Measurements from ENCODE around the gene RXRB.

Gene RXRB

DNA sequence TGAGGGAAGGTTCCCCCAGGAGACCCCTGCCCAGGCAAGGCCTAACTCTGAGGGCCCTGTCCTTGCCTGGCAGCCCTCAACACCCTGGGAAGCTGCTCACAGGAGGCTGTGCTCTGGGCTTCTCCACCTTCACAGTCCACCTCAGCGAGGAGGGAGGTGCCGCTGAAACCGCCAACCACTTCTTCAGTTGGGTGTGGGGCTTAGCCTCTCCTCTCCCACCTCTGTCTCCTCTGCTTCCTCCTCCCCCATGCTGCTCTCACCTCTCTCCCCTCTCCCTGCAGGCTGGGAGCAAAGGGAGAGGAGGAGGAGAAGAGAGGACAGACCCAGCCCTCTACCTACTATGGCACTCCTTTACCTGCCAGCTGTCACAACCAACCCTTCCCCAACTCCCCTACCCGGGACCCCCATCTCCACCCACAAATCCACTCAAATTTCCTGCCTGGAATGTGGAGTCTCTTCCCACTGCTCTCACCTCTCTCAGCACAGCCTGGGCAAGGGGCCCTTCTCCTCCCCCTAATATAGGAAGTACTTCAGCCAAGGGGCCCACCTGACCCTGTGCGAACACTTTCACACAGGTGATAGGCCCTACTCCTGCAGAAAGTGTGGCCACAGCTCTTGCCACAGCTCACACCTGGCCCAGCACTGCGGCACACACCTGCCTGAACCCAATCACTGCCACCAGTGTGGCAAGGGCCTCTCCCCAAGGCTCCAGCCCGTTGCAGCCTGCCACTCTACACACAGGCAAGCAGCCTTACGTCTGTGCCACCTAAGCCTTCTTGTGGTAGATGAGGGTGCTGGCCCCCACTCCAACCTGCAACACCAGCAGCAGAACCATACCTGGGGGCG is 15.0 kb upstream of the RXRB start:
- H3K4me1 ChIP-seq (ENCODE audit: control insufficient read depth in 1 of 2, insufficient read depth in 1 of 2, low read depth in 1 of 2, low read length in 1 of 2), result peaks cover 12% of the 10 kb centered on the region in 2 experiments
- H3K27ac ChIP-seq, result no peak overlapping the region
- H3K27me3 ChIP-seq, result peaks cover 47% of the 10 kb centered on the region
- TF ChIP-seq, protein P1, sequence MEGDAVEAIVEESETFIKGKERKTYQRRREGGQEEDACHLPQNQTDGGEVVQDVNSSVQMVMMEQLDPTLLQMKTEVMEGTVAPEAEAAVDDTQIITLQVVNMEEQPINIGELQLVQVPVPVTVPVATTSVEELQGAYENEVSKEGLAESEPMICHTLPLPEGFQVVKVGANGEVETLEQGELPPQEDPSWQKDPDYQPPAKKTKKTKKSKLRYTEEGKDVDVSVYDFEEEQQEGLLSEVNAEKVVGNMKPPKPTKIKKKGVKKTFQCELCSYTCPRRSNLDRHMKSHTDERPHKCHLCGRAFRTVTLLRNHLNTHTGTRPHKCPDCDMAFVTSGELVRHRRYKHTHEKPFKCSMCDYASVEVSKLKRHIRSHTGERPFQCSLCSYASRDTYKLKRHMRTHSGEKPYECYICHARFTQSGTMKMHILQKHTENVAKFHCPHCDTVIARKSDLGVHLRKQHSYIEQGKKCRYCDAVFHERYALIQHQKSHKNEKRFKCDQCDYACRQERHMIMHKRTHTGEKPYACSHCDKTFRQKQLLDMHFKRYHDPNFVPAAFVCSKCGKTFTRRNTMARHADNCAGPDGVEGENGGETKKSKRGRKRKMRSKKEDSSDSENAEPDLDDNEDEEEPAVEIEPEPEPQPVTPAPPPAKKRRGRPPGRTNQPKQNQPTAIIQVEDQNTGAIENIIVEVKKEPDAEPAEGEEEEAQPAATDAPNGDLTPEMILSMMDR (IDR thresholded peaks at IDR 0.05), result no peak
- H3K9me3 ChIP-seq, result no peaks in the 10 kb centered on the region
- H3K36me3 ChIP-seq, result peaks cover 9% of the 10 kb centered on the region
- H3K4me3 ChIP-seq (ENCODE audit: low read depth in 1 of 2, low read length in 1 of 2), result no peak overlapping the region

DNA sequence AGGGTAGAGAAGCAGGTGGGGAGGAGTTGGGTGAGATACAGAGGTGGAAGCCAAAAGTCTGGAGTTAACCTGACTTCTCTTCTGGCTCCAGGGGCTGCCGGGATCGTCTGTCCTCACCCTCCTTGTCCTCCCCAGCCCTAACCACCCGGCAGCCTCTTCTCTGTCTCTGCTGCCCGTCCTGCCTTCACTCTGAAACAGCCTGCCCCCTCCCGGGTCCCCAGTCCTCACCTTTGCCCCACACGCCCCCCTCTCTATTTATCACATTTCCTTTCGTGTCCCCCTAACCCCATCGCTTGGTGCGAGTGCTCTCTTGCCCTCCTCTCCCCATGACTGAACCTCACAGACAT is 13.5 kb upstream of the RXRB start:
- Histone ChIP-seq H3K27me3 (peaks cover 47% of the 10 kb centered on the region), H3K9me3 (no peaks in the 10 kb centered on the region), H3K36me3 (peaks cover 9% of the 10 kb centered on the region), H3K4me1 (ENCODE audit: control insufficient read depth in 1 of 2, insufficient read depth in 1 of 2, low read depth in 1 of 2, low read length in 1 of 2) (peaks cover 12 to 13% of the 10 kb centered on the region in 2 experiments), H3K27ac (no peak overlapping the region), H3K4me3 (ENCODE audit: low read depth in 1 of 2, low read length in 1 of 2) (no peak overlapping the region)
- TF ChIP-seq, protein P1 (IDR thresholded peaks at IDR 0.05), result no peak

DNA sequence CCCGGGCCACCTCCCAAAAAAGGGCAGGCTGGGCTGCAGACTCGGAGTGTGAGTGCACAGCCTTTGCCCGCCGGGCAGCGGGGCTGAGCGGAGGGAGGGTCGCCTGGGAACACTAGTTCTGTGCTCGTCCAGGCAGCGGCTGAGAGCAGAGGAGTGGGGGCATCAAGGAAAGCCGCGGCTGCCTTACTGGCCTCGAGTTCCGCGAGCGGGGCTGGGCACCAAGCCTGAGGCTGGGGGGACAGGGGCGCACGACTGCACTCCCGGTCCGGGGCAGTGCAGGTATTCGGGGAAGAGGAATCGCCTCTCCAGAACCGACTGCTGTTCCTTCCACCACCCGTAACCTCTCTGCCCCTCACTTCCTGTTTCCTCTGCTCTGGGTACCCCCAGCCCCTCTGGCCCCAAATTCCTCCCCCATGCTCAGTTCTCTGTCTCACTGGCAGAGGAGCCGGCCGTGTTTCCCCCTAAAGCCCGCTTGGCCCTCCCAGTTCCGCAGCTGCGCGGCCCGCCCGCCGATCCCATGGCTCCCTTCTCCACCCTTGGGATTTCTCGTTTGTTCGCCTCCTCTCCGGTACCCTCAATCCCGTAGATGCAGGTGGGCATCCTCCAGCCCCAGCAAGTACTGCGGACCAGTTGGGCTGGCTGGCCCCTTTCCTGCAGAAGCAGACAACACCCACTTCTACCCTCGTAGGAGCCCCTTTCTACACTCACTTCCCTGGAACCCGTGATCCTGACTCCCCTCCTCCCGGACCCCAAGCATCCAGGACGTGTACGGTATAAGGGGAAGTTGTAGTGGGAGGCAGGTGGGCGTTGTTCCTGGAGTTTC is 12.9 kb upstream of the RXRB start:
- no peaks in the 10 kb centered on the region for H3K9me3 ChIP-seq
- peaks cover 16 to 19% of the 10 kb centered on the region in 2 experiments for H3K4me1 ChIP-seq (ENCODE audit: control insufficient read depth in 1 of 2, insufficient read depth in 1 of 2, low read depth in 1 of 2, low read length in 1 of 2)
- TF ChIP-seq, protein P1 (IDR thresholded peaks at IDR 0.05), result no peak
- no peak overlapping the region for H3K4me3 ChIP-seq (ENCODE audit: low read depth in 1 of 2, low read length in 1 of 2)
- H3K27me3 ChIP-seq, result peaks cover 47% of the 10 kb centered on the region
- H3K36me3 ChIP-seq, result peaks cover 9% of the 10 kb centered on the region
- no peak overlapping the region for H3K27ac ChIP-seq

DNA sequence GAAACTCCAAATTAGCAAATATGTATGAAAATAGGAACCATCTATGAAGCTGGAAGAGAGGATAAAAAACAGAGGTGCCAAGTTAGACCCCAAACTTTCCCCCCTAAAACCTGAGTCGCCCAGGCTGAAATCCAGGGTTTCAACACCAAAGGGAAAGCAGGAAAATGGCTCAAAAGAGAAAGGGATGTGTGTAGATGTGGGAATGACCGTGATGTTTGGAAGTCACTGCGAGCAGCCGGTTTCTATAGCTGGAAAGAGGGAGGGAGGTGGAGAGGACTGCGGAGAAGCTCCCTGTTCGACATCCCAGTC is 12.3 kb upstream of the RXRB start:
- peaks cover 18 to 22% of the 10 kb centered on the region in 2 experiments for H3K4me1 ChIP-seq (ENCODE audit: control insufficient read depth in 1 of 2, insufficient read depth in 1 of 2, low read depth in 1 of 2, low read length in 1 of 2)
- H3K27ac ChIP-seq, result no peak overlapping the region
- H3K4me3 ChIP-seq (ENCODE audit: low read depth in 1 of 2, low read length in 1 of 2), result no peak overlapping the region
- TF ChIP-seq, protein P1 (IDR thresholded peaks at IDR 0.05), result no peak
- no peaks in the 10 kb centered on the region for H3K9me3 ChIP-seq
- peaks cover 9% of the 10 kb centered on the region for H3K36me3 ChIP-seq
- H3K27me3 ChIP-seq, result peaks cover 47% of the 10 kb centered on the region

DNA sequence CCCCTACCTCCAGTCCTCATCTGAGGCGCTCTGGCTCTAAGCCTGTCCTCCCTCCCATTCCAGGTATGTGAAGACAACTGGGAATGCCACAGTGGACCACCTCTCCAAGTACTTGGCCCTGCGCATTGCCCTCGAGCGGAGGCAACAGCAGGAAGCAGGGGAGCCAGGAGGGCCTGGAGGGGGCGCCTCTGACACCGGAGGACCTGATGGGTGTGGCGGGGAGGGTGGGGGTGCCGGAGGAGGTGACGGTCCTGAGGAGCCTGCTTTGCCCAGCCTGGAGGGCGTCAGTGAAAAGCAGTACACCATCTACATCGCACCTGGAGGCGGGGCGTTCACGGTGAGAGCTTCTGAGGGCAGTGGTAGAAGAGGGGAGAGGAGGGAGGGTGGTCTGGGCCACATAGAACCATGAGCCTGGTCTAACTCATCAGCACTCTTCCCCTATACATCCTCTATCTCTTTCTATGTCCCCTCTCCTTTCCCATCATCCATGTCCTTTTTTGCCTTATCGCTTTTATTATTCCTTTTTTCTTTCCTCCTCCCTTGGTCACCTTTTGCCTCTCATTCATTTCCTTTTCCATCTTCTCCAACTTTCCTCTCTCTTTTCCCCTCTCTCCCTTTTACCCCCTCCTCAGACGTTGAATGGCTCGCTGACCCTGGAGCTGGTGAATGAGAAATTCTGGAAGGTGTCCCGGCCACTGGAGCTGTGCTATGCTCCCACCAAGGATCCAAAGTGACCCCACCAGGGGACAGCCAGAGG is 11.4 kb upstream of the RXRB start:
- Histone ChIP-seq H3K27ac (no peak overlapping the region), H3K9me3 (no peaks in the 10 kb centered on the region), H3K4me1 (ENCODE audit: control insufficient read depth in 1 of 2, insufficient read depth in 1 of 2, low read depth in 1 of 2, low read length in 1 of 2) (peaks cover 23 to 28% of the 10 kb centered on the region in 2 experiments), H3K27me3 (peaks cover 57% of the 10 kb centered on the region), H3K4me3 (ENCODE audit: low read depth in 1 of 2, low read length in 1 of 2) (no peak overlapping the region), H3K36me3 (peaks cover 9% of the 10 kb centered on the region)
- TF ChIP-seq, protein P1 (IDR thresholded peaks at IDR 0.05), result no peak

Data from neutrophil (primary cell).